ENCODE measurements around the gene NNT.

The NNT gene

GRCh38 chr5:43560128-43560527, 42.9 kb upstream of the NNT start:
- no peak for ATAC-seq
- TF ChIP-seq PATZ1 (CRISPR knock-in tag; IDR thresholded peaks at IDR 0.05; ENCODE audit: borderline replicate concordance) (no peak), TCF4 (CRISPR knock-in tag; IDR thresholded peaks at IDR 0.05; ENCODE audit: borderline replicate concordance) (no peak), ISL1 (CRISPR knock-in tag; IDR thresholded peaks at IDR 0.05) (no peak), OSR1 (CRISPR knock-in tag; IDR thresholded peaks at IDR 0.05) (no peak), RARB (CRISPR knock-in tag; IDR thresholded peaks at IDR 0.05) (no peak), SNAI2 (CRISPR knock-in tag; IDR thresholded peaks at IDR 0.05) (no peak), ZNF70 (CRISPR knock-in tag; IDR thresholded peaks at IDR 0.05) (no peak), ZFP3 (CRISPR knock-in tag; IDR thresholded peaks at IDR 0.05) (no peak), ZNF8 (CRISPR knock-in tag; IDR thresholded peaks at IDR 0.05) (no peak), ESRRG (CRISPR knock-in tag; IDR thresholded peaks at IDR 0.05) (no peak), TSHZ2 (CRISPR knock-in tag; IDR thresholded peaks at IDR 0.05) (no peak), ARNTL (CRISPR knock-in tag; IDR thresholded peaks at IDR 0.05; ENCODE audit: borderline replicate concordance, low read depth) (no peak), CSRNP3 (CRISPR knock-in tag; IDR thresholded peaks at IDR 0.05) (no peak)

- ATAC-seq = no peak
- TF ChIP-seq PPARA (CRISPR knock-in tag; IDR thresholded peaks at IDR 0.05; ENCODE audit: borderline replicate concordance) (no peak), ZC3H10 (CRISPR knock-in tag; IDR thresholded peaks at IDR 0.05) (no peak), ZFP3 (CRISPR knock-in tag; IDR thresholded peaks at IDR 0.05) (no peak), CSDC2 (CRISPR knock-in tag; IDR thresholded peaks at IDR 0.05) (no peak), PATZ1 (CRISPR knock-in tag; IDR thresholded peaks at IDR 0.05; ENCODE audit: borderline replicate concordance) (no peak), CREB5 (CRISPR knock-in tag; IDR thresholded peaks at IDR 0.05; ENCODE audit: low read depth) (no peak), ISL1 (CRISPR knock-in tag; IDR thresholded peaks at IDR 0.05) (no peak), ZNF8 (CRISPR knock-in tag; IDR thresholded peaks at IDR 0.05) (no peak), BACH2 (CRISPR knock-in tag; IDR thresholded peaks at IDR 0.05; ENCODE audit: borderline replicate concordance) (no peak)
These were observed 41.6 kb upstream of the NNT start for GRCh38 chr5:43561356-43561755.

- ATAC-seq = no peak
- no peak for TF ChIP-seq ZFP3 (CRISPR knock-in tag; IDR thresholded peaks at IDR 0.05)
- TF ChIP-seq ZNF8 (CRISPR knock-in tag; IDR thresholded peaks at IDR 0.05) = no peak
- TF ChIP-seq TOX (CRISPR knock-in tag; IDR thresholded peaks at IDR 0.05; ENCODE audit: borderline replicate concordance) = no peak
- TF ChIP-seq ISL1 (CRISPR knock-in tag; IDR thresholded peaks at IDR 0.05) = no peak
- no peak for TF ChIP-seq CSDC2 (CRISPR knock-in tag; IDR thresholded peaks at IDR 0.05)
- no peak for TF ChIP-seq TSHZ2 (CRISPR knock-in tag; IDR thresholded peaks at IDR 0.05)
These were observed 39.7 kb upstream of the NNT start for GRCh38 chr5:43563321-43563720.
